GM19438 (cell line): ENCODE results near the gene GET4.
"Not testable (repeated sequence)": the region's sequence is repeated elsewhere in the genome, so short reads cannot be mapped to it uniquely, and the experiment has no call there.

ENCODE experiments used
- ATAC-seq: cut with Tn5 transposase; IDR thresholded peaks from one replicate; pipeline ENCODE4 v1.9.1; 2021; ENCODE audit warnings: low read depth; ENCODE audit not compliant: unreplicated experiment

Gene GET4

DNA sequence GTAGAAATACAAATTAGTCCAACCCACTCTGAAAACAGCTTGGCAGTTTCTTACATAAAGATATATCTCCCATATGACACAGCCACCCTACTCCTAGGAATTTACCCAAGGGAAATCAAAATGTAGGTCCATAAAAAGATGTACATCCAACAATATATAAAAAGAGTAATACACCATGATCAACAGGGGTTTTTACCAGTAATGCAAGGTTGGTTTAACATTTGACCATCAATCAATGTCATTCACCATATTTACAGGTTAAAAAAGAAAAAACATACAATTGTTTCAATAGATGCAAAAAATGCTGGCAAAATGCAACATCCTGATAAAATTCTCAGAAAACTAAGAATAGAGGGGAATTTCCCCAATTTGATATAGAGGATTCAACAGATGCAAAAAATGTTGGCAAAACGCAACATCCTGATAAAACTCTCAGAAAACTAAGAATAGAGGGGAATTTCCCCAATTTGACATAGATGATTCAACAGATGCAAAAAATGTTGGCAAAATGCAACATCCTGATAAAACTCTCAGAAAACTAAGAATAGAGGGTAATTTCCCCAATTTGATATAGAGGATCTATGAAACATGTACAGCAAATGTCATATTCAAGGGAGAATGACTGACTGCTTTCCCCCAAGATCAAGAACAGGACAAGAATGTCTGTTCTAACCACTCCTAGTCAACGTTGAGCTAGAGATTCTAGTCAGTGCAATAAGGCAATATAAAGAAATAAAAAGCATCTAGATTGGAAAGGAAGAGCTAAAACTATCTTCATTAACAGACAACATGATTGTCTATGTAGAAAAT, 64.5 kb downstream of the GET4 start:
- ATAC-seq, result no peak

DNA sequence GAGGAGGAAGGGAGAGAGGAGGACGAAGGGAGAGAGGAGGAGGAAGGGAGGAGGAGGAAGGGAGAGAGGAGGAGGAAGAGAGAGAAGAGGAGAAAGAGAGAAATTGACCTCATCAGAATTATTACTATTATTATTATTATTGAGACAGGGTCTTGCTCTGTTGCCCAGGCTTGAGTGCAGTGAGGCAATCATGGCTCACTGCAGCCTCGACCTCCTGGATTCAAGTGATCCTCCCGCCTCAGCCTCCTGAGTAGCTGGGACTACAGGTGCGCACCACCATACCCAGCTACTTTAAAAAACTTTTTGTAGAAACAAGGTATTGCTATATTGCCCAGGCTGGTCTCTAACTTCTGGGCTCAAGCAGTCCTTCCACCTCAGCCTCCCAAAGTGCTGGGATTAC, 67.4 kb downstream of the GET4 start:
- ATAC-seq, result not testable (repeated sequence)

DNA sequence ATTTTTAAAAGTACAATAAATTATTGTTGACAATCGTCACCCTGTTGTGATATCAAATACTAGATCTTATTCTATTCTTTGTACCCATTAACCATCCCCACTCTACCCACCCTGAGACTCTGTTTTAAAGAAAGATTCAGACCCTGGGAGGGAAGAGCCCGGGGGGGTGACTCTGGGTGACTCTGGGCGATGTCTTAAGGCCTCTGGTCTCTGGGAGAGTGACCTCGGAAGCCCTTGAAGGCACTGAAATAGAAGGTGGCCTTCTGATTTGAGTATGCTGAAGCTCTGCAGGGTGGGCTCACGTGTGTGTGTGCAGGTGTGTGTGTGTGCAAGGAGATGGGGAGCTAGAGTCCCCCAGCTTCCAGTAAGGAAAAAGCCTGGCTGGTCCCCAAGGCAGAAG, 68.4 kb downstream of the GET4 start:
- no peak for ATAC-seq

DNA sequence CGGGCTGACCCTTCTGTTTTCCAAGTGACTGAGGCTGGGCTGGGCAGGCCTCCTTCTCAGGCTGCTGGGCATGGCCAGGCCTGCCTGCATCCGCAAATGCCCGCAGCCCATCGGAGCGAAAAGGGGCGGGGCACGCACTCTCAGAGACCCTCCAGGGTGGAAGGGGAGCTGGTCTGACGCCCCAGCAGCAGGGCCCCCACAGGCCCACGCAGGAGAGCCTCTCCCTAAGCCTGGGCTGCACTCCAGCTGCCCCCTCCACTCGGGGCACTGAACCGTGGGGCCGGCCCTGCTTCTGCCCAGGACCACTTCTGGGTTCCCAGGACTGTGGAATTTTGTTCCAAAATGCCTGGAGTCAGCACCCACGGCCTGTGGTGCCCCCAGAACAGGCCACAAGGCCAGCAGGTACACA, 68.8 kb downstream of the GET4 start:
- no peak for ATAC-seq

DNA sequence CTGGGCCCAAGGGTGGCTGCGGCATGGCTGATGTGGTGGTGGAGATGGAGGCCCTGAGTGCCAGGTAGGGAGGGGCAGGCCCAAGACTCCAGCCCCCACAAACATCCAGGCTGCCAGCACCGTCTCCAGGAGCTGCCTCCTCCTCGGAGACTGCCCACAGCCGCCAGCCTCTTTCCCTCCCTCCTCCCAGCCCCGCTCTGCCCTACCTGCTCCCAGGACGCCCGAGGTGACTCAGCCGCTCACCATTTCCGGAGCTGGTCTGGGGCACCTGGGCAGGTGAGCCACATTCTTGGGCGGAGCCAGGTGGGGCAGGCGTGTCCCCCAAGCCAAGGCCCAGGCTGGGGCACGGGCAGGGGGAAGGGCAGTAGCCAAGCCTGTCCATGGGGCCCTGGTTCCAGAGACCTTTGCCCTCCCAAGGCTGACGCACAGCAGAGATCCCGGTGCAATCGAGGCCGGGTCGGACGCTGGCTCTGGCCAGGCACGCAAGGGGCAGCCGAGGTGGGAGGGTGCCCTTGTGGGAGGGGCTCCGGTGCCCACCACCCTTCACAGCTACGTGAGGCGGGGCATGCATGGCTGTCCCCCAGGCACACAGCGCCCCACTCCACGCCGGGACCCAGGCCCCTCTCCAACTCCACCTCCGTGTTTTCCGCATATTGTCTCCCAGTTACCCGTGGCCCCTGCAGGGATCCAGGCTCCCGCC, 69.4 kb downstream of the GET4 start:
- ATAC-seq, result no peak
